Measurements from ENCODE around the gene LGR4. TPM values are rescaled to one million over a fixed set of nuclear protein-coding genes. Genes with fewer than 3 reads are reported as not detected.

Gene LGR4
- total RNA-seq, 4 donors from 2014 or later = 5.5 to 37.6 (median 11.8) TPM

DNA sequence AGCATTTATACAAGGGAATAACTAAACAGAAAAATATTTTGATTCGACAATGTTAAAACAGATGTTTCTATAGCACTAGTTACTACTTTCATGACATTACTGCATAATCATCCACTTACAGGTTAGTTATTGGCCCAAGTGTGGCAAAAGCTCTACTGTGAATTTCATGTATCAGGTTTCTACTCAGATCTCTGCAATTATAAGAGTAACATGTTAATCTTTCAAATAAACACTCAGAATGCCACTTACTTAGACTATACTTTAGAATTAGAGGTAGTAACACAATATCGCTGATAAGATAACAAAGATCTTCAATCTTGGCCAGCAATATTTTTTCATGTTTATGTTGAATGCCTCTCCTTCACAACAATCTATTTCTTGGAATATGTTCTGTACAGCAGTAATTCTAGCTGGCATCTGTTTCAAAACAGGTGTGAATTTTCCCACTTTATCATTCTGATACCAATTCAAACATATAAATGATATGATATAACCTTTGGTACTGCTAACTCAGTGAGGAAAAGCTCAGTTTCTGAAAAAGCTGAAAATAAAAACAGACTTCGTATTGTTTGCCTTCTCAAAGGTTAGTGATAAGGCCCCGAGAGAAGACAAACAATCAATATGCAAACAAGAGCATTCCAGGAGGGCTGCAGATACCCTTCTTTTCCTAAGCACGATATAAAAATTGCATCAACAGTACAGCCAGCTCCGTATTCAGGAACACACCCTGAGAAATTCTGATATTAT is 98.6 kb downstream of the LGR4 start:
- no peak overlapping the region for H3K27ac ChIP-seq
- H3K27me3 ChIP-seq = no peaks in the 10 kb centered on the region
- TF ChIP-seq, protein P1, sequence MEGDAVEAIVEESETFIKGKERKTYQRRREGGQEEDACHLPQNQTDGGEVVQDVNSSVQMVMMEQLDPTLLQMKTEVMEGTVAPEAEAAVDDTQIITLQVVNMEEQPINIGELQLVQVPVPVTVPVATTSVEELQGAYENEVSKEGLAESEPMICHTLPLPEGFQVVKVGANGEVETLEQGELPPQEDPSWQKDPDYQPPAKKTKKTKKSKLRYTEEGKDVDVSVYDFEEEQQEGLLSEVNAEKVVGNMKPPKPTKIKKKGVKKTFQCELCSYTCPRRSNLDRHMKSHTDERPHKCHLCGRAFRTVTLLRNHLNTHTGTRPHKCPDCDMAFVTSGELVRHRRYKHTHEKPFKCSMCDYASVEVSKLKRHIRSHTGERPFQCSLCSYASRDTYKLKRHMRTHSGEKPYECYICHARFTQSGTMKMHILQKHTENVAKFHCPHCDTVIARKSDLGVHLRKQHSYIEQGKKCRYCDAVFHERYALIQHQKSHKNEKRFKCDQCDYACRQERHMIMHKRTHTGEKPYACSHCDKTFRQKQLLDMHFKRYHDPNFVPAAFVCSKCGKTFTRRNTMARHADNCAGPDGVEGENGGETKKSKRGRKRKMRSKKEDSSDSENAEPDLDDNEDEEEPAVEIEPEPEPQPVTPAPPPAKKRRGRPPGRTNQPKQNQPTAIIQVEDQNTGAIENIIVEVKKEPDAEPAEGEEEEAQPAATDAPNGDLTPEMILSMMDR (IDR thresholded peaks at IDR 0.05 in 4 of 5, conservative IDR thresholded peaks at IDR 0.05 in 1 of 5) = no peak
- no peak for TF ChIP-seq POLR2A (IDR thresholded peaks at IDR 0.05)
- intact Hi-C loops (cut with DNase I; ENCODE audit: low total_unique reads) = no loop called here
- no peak overlapping the region for H3K4me3 ChIP-seq
- ATAC-seq (no peak), DNase-seq (no peak)
- in situ Hi-C loops (cut with MboI; ENCODE audit: low sequenced_read_pairs in 4 of 4) = loop anchor here in 1 of 4 donors (25.0 kb wide), 1 partner anchor 113 kb away; no protein-coding TSS in a partner anchor
- H3K4me1 ChIP-seq = no peaks in the 10 kb centered on the region
- no peaks in the 10 kb centered on the region for H3K9me3 ChIP-seq
- H3K36me3 ChIP-seq = peaks cover 0 to 4% of the 10 kb centered on the region in 2 donors

DNA sequence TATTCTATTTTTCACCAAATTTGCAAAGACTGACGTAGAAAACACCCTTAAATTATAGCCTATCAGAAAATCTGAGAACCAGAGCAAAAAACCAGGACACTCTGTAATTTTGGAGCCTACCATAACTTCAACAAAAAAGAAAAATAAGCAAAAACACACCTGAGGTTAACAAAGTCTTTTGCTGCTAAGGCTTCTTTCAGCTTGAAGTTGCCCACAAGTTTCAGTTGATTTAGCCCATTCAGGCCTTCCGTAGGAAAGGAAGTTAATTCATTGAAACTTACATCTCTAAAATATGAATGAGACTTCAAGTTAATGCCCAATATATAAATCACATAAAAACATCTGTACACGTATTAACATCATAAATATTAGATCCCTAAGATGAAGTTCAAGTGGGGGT is 99.2 kb downstream of the LGR4 start:
- no peak overlapping the region for H3K4me3 ChIP-seq
- no peaks in the 10 kb centered on the region for H3K27me3 ChIP-seq
- H3K4me1 ChIP-seq = no peaks in the 10 kb centered on the region
- no peaks in the 10 kb centered on the region for H3K9me3 ChIP-seq
- TF ChIP-seq, protein P1 (IDR thresholded peaks at IDR 0.05 in 4 of 5, conservative IDR thresholded peaks at IDR 0.05 in 1 of 5) = no peak
- TF ChIP-seq POLR2A (IDR thresholded peaks at IDR 0.05) = no peak
- H3K36me3 ChIP-seq = peaks cover 0 to 4% of the 10 kb centered on the region in 2 donors
- DNase-seq (no peak), ATAC-seq (no peak)
- H3K27ac ChIP-seq = no peak overlapping the region
- intact Hi-C loops (cut with DNase I; ENCODE audit: low total_unique reads) = no loop called here
- in situ Hi-C loops (cut with MboI; ENCODE audit: low sequenced_read_pairs in 4 of 4) = loop anchor here in 1 of 4 donors (25.0 kb wide), 1 partner anchor 114 kb away; no protein-coding TSS in a partner anchor

DNA sequence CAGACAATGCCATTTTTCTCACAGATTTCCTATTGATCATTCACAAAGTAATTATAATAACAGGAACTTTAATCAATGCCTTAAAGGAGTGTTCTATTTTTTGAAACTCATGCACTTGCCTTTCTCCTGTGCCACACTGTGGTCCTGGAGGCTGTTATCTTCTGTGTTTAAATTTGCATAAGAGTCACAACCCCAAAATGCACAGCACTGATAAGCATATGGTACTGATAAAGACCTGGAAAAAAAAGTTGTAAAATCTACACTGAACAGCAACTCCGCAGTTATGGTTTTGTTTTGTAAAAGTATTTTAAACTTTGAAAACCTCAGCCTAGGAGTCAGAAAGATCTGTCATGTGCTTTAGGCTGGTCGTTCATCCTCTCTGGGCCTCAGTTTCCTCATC is 100.4 kb downstream of the LGR4 start:
- intact Hi-C loops (cut with DNase I; ENCODE audit: low total_unique reads) (no loop called here), in situ Hi-C loops (cut with MboI; ENCODE audit: low sequenced_read_pairs in 4 of 4) (loop anchor here in 1 of 4 donors (25.0 kb wide), 1 partner anchor 115 kb away; no protein-coding TSS in a partner anchor)
- ATAC-seq (no peak), DNase-seq (no peak)
- no peak overlapping the region for H3K4me3 ChIP-seq
- H3K27me3 ChIP-seq = no peaks in the 10 kb centered on the region
- H3K9me3 ChIP-seq = no peaks in the 10 kb centered on the region
- no peaks in the 10 kb centered on the region for H3K4me1 ChIP-seq
- no peak for TF ChIP-seq POLR2A (IDR thresholded peaks at IDR 0.05)
- H3K27ac ChIP-seq = no peak overlapping the region
- peaks cover 0 to 4% of the 10 kb centered on the region in 2 donors for H3K36me3 ChIP-seq

DNA sequence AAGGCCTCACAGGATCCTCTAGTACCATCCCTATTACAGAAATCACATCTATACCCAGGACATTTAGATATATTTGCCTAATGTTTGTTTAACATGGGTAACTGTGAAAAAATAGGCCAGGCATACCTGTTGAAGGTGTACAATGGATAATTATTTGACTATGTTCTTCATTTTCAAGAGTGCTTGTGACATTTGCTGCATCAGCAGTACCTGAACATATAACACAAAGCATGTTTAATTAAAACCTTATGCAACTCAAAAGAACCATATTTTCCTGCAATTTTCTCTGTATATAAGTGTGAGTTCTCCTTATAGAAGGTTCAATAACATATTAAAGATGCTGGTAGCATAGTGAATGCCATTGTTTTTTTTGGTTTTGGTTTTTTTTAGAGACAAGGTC is 101.1 kb downstream of the LGR4 start:
- Histone ChIP-seq H3K27me3 (no peaks in the 10 kb centered on the region), H3K36me3 (peaks cover 0 to 4% of the 10 kb centered on the region in 2 donors), H3K27ac (no peak overlapping the region), H3K4me1 (no peaks in the 10 kb centered on the region), H3K9me3 (no peaks in the 10 kb centered on the region), H3K4me3 (no peak overlapping the region)
- in situ Hi-C loops (cut with MboI; ENCODE audit: low sequenced_read_pairs in 4 of 4) (loop anchor here in 1 of 4 donors (25.0 kb wide), 1 partner anchor 116 kb away; no protein-coding TSS in a partner anchor), intact Hi-C loops (cut with DNase I; ENCODE audit: low total_unique reads) (no loop called here)
- ATAC-seq (no peak), DNase-seq (no peak)
- TF ChIP-seq, protein P1 (IDR thresholded peaks at IDR 0.05 in 4 of 5, conservative IDR thresholded peaks at IDR 0.05 in 1 of 5) = no peak
- TF ChIP-seq POLR2A (IDR thresholded peaks at IDR 0.05) = no peak

DNA sequence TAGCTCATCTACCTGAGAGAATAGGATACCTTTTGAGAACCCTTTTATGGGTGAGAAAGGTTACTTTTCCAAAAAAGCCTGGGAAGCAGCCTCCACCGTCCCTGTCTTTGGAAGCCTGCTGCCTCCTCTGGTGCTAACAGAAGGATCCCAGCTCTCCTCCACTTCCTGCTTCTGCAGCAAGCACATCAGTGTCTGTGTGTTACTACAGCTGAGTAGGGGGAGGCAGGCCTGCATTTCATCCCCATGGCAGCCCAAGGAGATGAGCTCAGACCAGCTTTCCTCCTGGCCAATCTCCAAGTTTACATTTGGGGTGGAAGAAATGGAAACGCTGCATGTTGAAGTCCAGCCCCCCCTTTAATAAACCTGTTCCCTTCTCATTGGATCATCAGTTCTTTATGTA is 102.2 kb downstream of the LGR4 start:
- Histone ChIP-seq H3K4me3 (no peak overlapping the region), H3K36me3 (no peaks in the 10 kb centered on the region), H3K27me3 (no peaks in the 10 kb centered on the region), H3K27ac (no peak overlapping the region), H3K9me3 (no peaks in the 10 kb centered on the region), H3K4me1 (no peaks in the 10 kb centered on the region)
- DNase-seq (no peak), ATAC-seq (no peak)
- intact Hi-C loops (cut with DNase I; ENCODE audit: low total_unique reads) (no loop called here), in situ Hi-C loops (cut with MboI; ENCODE audit: low sequenced_read_pairs in 4 of 4) (loop anchor here in 1 of 4 donors (25.0 kb wide), 1 partner anchor 117 kb away; no protein-coding TSS in a partner anchor)
- no peak for TF ChIP-seq POLR2A (IDR thresholded peaks at IDR 0.05)
- TF ChIP-seq, protein P1 (IDR thresholded peaks at IDR 0.05 in 4 of 5, conservative IDR thresholded peaks at IDR 0.05 in 1 of 5) = no peak
